ENCODE results near the gene PROCA1.

Gene PROCA1

DNA sequence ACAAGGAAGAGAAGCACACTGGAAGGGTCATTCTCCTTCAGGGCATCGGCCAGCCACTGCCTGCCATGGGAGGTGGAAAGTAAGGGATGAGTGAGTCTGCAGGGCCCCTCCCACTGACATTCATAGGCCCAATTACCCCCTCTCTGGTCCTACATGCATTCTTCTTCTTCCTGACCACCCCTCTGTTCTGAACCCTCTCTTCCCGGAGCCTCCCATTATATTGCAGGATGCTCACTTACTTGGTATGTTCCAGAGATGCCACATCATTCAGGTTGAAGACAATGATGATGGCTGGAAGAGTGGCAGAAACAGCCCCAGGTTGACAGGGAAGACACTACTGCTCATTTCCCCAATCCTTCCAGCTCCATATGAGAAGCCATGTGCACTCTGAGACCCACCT lies 3.5 kb upstream of the PROCA1 start:
- H3K4me3 ChIP-seq (ENCODE audit: low read length in 2 of 2) = no peak overlapping the region
- peaks cover 43% of the 10 kb centered on the region for H3K4me1 ChIP-seq (ENCODE audit: control insufficient read depth, insufficient read depth, low read length)
- peaks cover 17 to 22% of the 10 kb centered on the region in 2 donors for H3K36me3 ChIP-seq (ENCODE audit: control insufficient read depth in 2 of 2, insufficient read depth in 2 of 2, low read length in 2 of 2)
- no peaks in the 10 kb centered on the region for H3K27me3 ChIP-seq (ENCODE audit: control insufficient read depth in 1 of 2, insufficient read depth in 2 of 2, low read length in 2 of 2)
- H3K27ac ChIP-seq (ENCODE audit: low read length) = no peak overlapping the region
- no peak overlapping the region for H3K9ac ChIP-seq (ENCODE audit: low read length in 2 of 2)
- no peaks in the 10 kb centered on the region for H3K9me3 ChIP-seq (ENCODE audit: control insufficient read depth in 2 of 2, low read length in 2 of 2)

DNA sequence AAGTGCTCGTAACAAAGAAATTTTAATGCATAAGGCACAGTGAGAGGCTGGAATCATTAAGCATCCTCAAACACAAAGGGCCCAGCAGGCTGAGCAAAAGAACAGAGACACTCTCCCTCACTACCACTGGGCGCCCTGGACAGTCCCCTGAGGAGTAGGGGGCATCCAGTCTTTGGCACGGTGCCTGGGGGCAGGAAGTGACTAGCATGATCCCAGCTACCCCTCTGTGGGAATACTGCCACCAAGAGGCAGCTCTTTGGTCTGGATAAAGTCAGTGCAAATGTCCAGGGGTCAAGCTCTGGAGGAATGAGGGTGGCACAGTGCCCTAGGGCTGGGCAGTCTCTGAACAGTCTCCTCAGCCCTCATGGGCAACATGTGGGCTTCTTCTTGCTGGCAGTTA lies 2.6 kb upstream of the PROCA1 start:
- no peak overlapping the region for H3K4me3 ChIP-seq (ENCODE audit: low read length in 2 of 2)
- H3K9ac ChIP-seq (ENCODE audit: low read length in 2 of 2) = no peak overlapping the region
- H3K9me3 ChIP-seq (ENCODE audit: control insufficient read depth in 2 of 2, low read length in 2 of 2) = no peaks in the 10 kb centered on the region
- no peaks in the 10 kb centered on the region for H3K27me3 ChIP-seq (ENCODE audit: control insufficient read depth in 1 of 2, insufficient read depth in 2 of 2, low read length in 2 of 2)
- peaks cover 17 to 22% of the 10 kb centered on the region in 2 donors for H3K36me3 ChIP-seq (ENCODE audit: control insufficient read depth in 2 of 2, insufficient read depth in 2 of 2, low read length in 2 of 2)
- peaks cover 45% of the 10 kb centered on the region for H3K4me1 ChIP-seq (ENCODE audit: control insufficient read depth, insufficient read depth, low read length)
- no peak overlapping the region for H3K27ac ChIP-seq (ENCODE audit: low read length)

DNA sequence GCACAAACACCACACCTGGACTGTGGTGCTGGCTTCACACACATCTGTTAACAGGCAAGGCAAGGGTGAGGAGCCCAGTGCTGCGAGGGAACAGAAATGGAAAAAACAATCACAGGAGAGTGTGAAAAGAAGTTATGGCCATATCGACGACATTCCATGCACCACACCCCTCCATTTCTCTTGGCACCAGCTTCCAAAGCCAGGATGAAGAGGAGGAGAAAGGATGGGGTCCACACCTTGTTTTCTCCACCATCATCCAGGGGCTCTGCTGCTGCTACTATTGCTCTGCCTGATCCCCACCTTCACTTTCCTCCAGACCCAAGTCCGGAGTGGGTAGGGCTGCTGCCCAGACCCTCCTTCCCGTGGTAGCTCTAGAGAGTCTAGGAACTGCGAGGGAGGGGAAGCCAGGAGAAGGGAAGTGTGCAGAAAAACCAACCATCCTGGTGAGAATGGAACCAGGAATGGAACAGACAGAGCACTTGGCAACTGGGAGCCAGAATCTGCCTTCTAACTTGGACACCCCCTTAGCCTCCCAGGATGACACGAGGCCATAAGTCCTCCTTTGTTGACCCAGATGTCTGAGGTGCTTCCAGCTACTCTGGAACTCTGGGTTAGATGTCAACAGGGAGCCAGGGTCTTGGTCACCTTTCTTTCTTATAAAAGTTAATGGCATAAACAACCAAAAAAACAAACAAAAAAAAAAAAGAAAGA lies 1.2 kb upstream of the PROCA1 start:
- Histone ChIP-seq H3K9me3 (ENCODE audit: control insufficient read depth in 2 of 2, low read length in 2 of 2) (no peaks in the 10 kb centered on the region), H3K9ac (ENCODE audit: low read length in 2 of 2) (no peak overlapping the region), H3K4me1 (ENCODE audit: control insufficient read depth, insufficient read depth, low read length) (peaks cover 31% of the 10 kb centered on the region), H3K36me3 (ENCODE audit: control insufficient read depth in 2 of 2, insufficient read depth in 2 of 2, low read length in 2 of 2) (peaks cover 17 to 22% of the 10 kb centered on the region in 2 donors), H3K27me3 (ENCODE audit: control insufficient read depth in 1 of 2, insufficient read depth in 2 of 2, low read length in 2 of 2) (no peaks in the 10 kb centered on the region), H3K4me3 (ENCODE audit: low read length in 2 of 2) (no peak overlapping the region), H3K27ac (ENCODE audit: low read length) (no peak overlapping the region)

DNA sequence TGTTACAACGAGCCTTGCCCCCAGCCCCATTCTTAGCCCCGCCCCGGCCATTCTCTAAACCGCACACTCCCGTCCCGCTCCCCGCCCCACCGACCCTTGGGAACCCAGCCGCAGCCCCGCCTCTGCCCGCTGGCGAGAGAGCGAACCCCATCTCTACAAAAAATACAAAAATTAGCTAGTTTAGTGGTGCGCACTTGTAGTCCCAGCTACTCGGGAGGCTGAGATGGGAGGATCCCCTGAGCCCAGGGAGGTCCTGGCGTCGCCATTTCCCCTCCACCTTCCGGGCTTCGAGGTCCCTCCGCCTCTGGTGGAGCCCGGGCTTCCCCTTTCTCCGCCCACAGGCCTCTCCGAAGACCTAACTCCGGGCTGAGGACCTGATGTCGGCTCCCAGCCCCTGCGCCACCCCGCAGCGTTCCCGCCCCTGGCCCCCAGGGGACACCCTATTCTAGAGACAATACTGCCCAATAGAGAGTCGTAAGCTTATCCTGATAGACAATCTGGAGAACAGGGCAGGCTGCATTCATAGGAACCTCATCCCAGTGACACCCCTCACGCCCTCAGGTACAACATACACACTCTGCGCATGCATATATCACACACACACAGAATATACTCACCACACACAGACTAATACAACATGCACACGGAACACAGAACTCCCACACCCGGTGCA lies 480 bp upstream of the PROCA1 start:
- H3K9ac ChIP-seq (ENCODE audit: low read length in 2 of 2) = peak overlapping the region in 1 of 2 donors; percentile 73
- H3K9me3 ChIP-seq (ENCODE audit: control insufficient read depth in 2 of 2, low read length in 2 of 2) = no peaks in the 10 kb centered on the region
- H3K27me3 ChIP-seq (ENCODE audit: control insufficient read depth in 1 of 2, insufficient read depth in 2 of 2, low read length in 2 of 2) = no peaks in the 10 kb centered on the region
- peaks cover 17 to 22% of the 10 kb centered on the region in 2 donors for H3K36me3 ChIP-seq (ENCODE audit: control insufficient read depth in 2 of 2, insufficient read depth in 2 of 2, low read length in 2 of 2)
- peak overlapping the region; percentile 79 for H3K27ac ChIP-seq (ENCODE audit: low read length)
- peak overlapping the region; percentile 54 to 77 for H3K4me3 ChIP-seq (ENCODE audit: low read length in 2 of 2)
- H3K4me1 ChIP-seq (ENCODE audit: control insufficient read depth, insufficient read depth, low read length) = peaks cover 28% of the 10 kb centered on the region

DNA sequence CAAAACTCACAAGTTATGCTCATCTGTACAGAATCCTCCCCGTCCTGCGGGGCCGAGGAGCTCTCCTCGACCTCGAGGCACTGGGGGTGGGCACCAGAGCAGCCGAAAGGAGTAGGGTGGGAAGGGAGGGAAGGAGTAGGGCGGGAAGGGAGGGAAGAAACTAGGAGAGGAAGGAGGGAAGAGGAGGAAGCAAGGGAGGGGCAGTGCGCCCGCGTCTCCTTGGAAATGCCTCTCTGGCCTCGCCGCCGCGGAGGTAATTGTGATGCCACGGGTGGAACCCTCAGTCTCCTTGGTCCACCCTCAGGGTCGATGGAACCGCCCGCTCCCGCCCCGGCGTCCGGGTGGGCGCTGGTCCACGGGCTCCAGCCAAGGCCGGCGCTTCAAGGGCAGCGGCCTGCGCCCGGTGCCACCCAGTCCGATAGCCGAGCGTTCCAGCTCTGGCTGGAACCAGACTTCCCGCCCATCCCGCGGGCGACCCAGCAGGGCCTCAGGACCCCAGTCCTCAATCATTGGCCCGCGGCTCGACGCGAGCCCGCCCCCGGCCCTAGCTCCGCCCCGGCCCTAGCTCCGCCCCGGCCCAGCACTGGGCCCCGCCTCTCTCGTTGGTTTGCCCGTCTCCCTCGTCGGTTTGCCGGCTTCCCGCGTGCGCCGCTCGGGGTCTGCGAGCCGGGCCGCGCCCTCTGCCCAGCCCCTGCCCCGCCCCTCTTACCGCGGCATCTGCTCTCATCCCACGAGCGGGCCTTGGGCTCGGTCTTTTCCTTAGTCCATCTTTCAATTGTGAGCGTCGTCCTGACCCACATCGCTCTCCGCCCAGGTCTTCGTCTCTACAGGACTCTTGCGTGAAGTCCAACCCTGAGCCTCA lies 596 bp downstream of the PROCA1 start:
- peak overlapping the region; percentile 73 to 82 for H3K9ac ChIP-seq (ENCODE audit: low read length in 2 of 2)
- H3K4me3 ChIP-seq (ENCODE audit: low read length in 2 of 2) = peak overlapping the region; percentile 77 to 79
- no peaks in the 10 kb centered on the region for H3K27me3 ChIP-seq (ENCODE audit: control insufficient read depth in 1 of 2, insufficient read depth in 2 of 2, low read length in 2 of 2)

DNA sequence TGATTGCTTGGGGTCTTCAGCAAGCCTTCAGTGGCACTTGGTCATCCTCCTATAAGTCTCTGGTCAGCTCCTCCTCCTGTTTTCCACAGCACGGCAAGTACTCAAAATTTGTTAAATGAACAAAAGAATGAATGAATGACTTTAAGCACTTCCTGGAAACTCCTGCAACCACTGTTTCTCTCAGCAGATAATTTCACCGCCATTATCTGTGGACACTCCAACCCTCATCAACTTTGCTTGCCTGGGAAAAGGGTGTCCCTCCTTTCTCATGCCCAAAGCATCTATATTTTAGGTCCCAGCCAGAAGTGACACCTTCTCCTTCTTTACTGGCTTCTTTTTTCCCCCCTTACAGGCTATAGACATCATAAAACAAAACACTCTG lies 4.4 kb downstream of the PROCA1 start:
- peaks cover 7 to 14% of the 10 kb centered on the region in 2 donors for H3K36me3 ChIP-seq (ENCODE audit: control insufficient read depth in 2 of 2, insufficient read depth in 2 of 2, low read length in 2 of 2)
- H3K9me3 ChIP-seq (ENCODE audit: control insufficient read depth in 2 of 2, low read length in 2 of 2) = no peaks in the 10 kb centered on the region

More for the DNA sequence above, 596 bp downstream of the PROCA1 start:
- Histone ChIP-seq H3K9me3 (ENCODE audit: control insufficient read depth in 2 of 2, low read length in 2 of 2) (no peaks in the 10 kb centered on the region), H3K36me3 (ENCODE audit: control insufficient read depth in 2 of 2, insufficient read depth in 2 of 2, low read length in 2 of 2) (peaks cover 17 to 22% of the 10 kb centered on the region in 2 donors), H3K4me1 (ENCODE audit: control insufficient read depth, insufficient read depth, low read length) (peaks cover 19% of the 10 kb centered on the region), H3K27ac (ENCODE audit: low read length) (peak overlapping the region; percentile 79)

DNA sequence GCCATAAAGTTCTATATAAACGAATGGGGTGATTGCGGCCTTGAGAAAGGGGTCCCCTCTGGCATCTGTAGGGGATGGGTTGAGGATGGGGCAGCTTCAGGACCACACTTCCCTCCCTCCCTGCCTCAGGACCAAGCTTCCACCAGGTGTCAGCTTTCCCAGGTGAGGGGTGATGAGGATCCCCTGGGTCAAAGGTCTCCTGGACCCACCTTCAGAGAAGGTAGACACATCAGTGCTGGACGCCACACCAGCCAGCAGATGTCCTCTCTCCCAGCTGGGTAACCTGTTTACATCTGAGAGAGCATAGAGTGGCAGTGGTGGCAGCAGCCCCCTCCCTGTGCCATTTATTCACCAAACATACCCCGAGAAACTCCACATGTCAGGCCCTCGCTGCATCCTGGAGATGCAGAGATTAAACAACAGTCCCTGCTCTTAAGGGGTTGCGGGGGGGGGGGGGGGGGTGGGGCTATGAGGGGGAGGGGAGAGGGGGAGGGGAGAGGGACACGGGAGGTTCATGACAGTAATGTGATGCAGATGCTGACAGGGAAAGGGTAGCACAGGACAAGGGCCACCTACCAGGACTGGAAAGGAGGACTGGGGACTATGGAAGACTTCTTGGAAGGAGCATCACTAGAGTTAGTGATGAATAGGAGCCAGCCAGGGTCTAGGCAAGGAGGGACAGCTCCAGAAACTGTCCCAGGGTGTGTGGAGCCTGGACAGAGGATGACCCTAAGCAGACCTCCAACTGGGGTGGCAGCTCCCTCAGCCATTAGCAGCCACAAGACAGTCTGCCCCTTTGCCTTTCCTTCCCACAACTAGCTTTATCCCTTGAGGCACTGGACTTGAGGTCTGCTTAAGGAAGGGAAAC lies 5.0 kb downstream of the PROCA1 start:
- Histone ChIP-seq H3K9ac (ENCODE audit: low read length in 2 of 2) (no peak overlapping the region), H3K27ac (ENCODE audit: low read length) (no peak overlapping the region), H3K4me1 (ENCODE audit: control insufficient read depth, insufficient read depth, low read length) (peaks cover 12% of the 10 kb centered on the region), H3K36me3 (ENCODE audit: control insufficient read depth in 2 of 2, insufficient read depth in 2 of 2, low read length in 2 of 2) (peaks cover 11 to 21% of the 10 kb centered on the region in 2 donors), H3K4me3 (ENCODE audit: low read length in 2 of 2) (no peak overlapping the region), H3K9me3 (ENCODE audit: control insufficient read depth in 2 of 2, low read length in 2 of 2) (no peaks in the 10 kb centered on the region), H3K27me3 (ENCODE audit: control insufficient read depth in 1 of 2, insufficient read depth in 2 of 2, low read length in 2 of 2) (no peaks in the 10 kb centered on the region)

More for the DNA sequence above, 4.4 kb downstream of the PROCA1 start:
- H3K9ac ChIP-seq (ENCODE audit: low read length in 2 of 2) = no peak overlapping the region
- peaks cover 16% of the 10 kb centered on the region for H3K4me1 ChIP-seq (ENCODE audit: control insufficient read depth, insufficient read depth, low read length)
- no peaks in the 10 kb centered on the region for H3K27me3 ChIP-seq (ENCODE audit: control insufficient read depth in 1 of 2, insufficient read depth in 2 of 2, low read length in 2 of 2)
- H3K27ac ChIP-seq (ENCODE audit: low read length) = no peak overlapping the region
- H3K4me3 ChIP-seq (ENCODE audit: low read length in 2 of 2) = no peak overlapping the region

DNA sequence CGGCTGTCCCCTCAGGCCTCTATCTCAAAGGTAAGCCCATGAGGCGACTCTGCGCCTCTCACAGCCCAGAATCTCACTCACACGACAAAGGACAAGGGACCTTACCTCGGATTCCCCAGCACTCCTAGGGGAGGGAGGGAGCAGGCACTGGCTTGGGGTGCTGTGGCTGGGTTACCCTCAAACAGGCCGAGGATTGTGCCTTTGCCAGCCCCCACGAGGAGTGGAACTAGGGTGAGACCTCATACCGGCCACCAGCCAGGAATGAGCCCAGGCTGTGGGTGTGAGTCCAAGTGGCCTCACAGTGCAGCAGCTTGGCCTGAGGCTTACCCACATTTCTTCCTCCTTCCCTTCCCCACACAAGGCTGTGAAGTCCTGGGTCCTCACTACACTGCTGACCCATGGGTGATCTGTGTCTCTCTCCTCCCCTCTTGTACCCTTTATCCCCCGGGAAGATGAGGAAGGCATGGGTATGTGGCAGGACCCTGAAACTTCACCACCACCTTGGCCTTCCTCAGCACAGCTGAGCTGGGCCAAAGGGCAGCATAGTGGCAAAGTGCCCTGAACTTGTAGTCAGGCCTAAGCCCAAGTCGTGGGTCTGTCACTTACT lies 5.9 kb downstream of the PROCA1 start:
- Histone ChIP-seq H3K9me3 (ENCODE audit: control insufficient read depth in 2 of 2, low read length in 2 of 2) (no peaks in the 10 kb centered on the region), H3K27ac (ENCODE audit: low read length) (no peak overlapping the region), H3K27me3 (ENCODE audit: control insufficient read depth in 1 of 2, insufficient read depth in 2 of 2, low read length in 2 of 2) (no peaks in the 10 kb centered on the region), H3K36me3 (ENCODE audit: control insufficient read depth in 2 of 2, insufficient read depth in 2 of 2, low read length in 2 of 2) (peaks cover 20 to 29% of the 10 kb centered on the region in 2 donors), H3K4me1 (ENCODE audit: control insufficient read depth, insufficient read depth, low read length) (peaks cover 6% of the 10 kb centered on the region), H3K4me3 (ENCODE audit: low read length in 2 of 2) (no peak overlapping the region), H3K9ac (ENCODE audit: low read length in 2 of 2) (no peak overlapping the region)

DNA sequence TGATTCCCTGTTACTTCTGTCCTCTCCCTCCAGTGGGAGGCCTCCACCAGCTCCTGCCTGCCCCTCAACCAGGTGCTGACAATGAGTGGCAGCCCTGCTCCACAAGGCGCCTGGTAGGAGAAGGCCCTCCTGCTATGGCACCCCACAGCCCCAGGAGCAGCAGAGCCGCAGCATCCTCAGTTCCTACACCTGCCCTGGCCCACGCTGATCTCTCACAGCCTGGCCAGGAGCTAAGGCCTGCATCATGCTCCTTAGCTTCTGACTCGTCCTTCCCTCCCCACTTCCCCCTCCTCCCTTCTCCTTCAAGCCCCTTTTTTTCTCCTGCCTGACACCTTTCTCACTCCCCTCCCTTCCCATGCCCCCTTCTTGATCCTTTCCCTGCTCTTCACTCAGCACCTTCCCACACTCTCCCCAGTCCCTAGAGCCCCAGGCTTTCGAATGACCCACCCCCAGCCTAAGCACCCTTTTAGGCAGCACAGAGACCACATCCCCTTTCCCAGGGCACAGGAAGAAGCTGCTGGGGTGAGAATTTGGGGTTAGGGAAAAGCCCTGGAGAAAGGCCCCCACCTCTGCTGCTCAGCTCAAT lies 6.5 kb downstream of the PROCA1 start:
- Histone ChIP-seq H3K9me3 (ENCODE audit: control insufficient read depth in 2 of 2, low read length in 2 of 2) (no peaks in the 10 kb centered on the region), H3K4me1 (ENCODE audit: control insufficient read depth, insufficient read depth, low read length) (peaks cover 2% of the 10 kb centered on the region), H3K27me3 (ENCODE audit: control insufficient read depth in 1 of 2, insufficient read depth in 2 of 2, low read length in 2 of 2) (no peaks in the 10 kb centered on the region), H3K9ac (ENCODE audit: low read length in 2 of 2) (no peak overlapping the region), H3K36me3 (ENCODE audit: control insufficient read depth in 2 of 2, insufficient read depth in 2 of 2, low read length in 2 of 2) (peaks cover 27 to 36% of the 10 kb centered on the region in 2 donors), H3K27ac (ENCODE audit: low read length) (no peak overlapping the region), H3K4me3 (ENCODE audit: low read length in 2 of 2) (no peak overlapping the region)

Data from stomach smooth muscle (tissue), 2 donors.